Cardiac fibroblast (primary cell): ENCODE data around the gene C2CD2.

Source experiments
- DNase-seq, 2 donors: peaks; one replicate each; pipeline versions ENCODE4 v3.0.0 to v3.0.0-alpha.2; 2010; ENCODE audit warnings: low read depth in 2 of 2
- H3K4me3 ChIP-seq, 2 donors: replicated peaks in 1 of 2; 1 replicate in 1 of 2; 2 replicates in 1 of 2; pipeline ENCODE4 v1.5.1; 2011; ENCODE audit warnings: low read depth in 2 of 2, low read length in 2 of 2, mild to moderate bottlenecking in 2 of 2, moderate library complexity in 1 of 2
- TF ChIP-seq, protein P1 (sequence below): IDR thresholded peaks from one replicate; pipeline ENCODE4 v1.5.1; 2011; ENCODE audit warnings: low read depth, mild to moderate bottlenecking, low read length, inconsistent platforms

Gene C2CD2

GRCh38 chr21:41878831-41879189 is 75.0 kb downstream of the C2CD2 start:
- TF ChIP-seq, protein P1, sequence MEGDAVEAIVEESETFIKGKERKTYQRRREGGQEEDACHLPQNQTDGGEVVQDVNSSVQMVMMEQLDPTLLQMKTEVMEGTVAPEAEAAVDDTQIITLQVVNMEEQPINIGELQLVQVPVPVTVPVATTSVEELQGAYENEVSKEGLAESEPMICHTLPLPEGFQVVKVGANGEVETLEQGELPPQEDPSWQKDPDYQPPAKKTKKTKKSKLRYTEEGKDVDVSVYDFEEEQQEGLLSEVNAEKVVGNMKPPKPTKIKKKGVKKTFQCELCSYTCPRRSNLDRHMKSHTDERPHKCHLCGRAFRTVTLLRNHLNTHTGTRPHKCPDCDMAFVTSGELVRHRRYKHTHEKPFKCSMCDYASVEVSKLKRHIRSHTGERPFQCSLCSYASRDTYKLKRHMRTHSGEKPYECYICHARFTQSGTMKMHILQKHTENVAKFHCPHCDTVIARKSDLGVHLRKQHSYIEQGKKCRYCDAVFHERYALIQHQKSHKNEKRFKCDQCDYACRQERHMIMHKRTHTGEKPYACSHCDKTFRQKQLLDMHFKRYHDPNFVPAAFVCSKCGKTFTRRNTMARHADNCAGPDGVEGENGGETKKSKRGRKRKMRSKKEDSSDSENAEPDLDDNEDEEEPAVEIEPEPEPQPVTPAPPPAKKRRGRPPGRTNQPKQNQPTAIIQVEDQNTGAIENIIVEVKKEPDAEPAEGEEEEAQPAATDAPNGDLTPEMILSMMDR = no peak
- DNase-seq = peak; percentile 84 to 90
- H3K4me3 ChIP-seq = peak overlapping the region; percentile 83 to 84

GRCh38 chr21:41877901-41878830 is 75.7 kb downstream of the C2CD2 start:
- H3K4me3 ChIP-seq = peak overlapping the region; percentile 83 to 84
- peak; percentile 65 to 76 for DNase-seq
- TF ChIP-seq, protein P1 = no peak

DNA sequence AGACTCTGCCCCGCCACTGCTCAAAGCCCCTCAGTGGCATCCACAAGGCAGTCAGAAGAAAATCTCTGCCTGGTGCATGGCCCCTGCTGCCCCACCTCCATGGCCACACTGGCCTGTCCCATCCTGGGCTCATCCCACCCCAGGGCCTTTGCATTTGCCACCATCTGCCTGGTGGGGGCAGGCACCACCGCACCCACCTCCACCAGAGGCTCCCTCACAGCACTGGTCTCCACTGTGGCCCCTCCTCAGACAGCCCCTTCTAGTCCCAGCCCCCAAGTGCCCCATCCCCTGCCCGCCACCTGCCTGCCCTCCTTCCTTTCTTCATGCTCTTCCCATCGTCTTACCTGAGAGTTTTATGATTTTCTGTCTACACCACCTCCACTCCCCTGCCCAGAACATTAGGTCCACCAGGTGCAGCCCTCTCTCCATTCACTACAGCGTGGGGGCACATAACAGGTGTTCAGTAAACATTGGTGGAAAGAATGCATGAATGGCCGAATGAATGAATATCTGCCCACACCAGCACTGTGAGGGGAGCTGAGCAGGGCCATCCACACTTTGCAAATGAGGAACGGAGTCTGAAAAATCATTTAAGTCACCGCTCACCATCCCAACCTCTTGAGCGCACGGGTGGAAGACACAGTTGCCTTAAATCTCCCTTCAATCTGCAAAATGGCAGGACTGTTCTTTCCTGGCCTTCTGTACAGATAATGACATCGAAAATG is 76.7 kb downstream of the C2CD2 start:
- TF ChIP-seq, protein P1 = no peak
- H3K4me3 ChIP-seq = no peak overlapping the region
- no peak for DNase-seq

DNA sequence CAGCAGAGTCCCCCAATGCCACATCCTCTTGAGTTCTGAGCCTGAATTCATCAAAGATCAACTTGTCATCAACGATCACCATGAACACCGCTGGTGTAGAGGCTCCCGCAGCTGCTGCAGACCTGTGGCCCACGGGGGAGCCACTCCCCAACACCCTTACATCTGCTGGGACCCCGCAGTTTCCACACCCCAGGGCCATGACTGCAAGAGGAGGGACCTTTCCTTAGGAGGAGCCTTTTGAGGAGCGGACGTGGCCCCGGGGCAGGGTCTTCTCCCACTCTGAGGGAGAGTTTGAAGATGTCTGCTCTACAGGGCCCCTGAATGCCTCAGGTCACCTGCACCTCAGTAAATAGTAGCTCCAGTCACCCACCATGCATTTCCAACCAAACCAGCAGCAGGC is 77.4 kb downstream of the C2CD2 start:
- TF ChIP-seq, protein P1 = no peak
- no peak overlapping the region for H3K4me3 ChIP-seq
- DNase-seq = no peak

- TF ChIP-seq, protein P1 = no peak
- DNase-seq = no peak
These were observed 78.7 kb downstream of the C2CD2 start for GRCh38 chr21:41875086-41875485.

GRCh38 chr21:41874611-41875010 is 79.2 kb downstream of the C2CD2 start:
- no peak for DNase-seq
- no peak overlapping the region for H3K4me3 ChIP-seq
- TF ChIP-seq, protein P1 = no peak

More at GRCh38 chr21:41875086-41875485, 78.7 kb downstream of the C2CD2 start:
- H3K4me3 ChIP-seq = no peak overlapping the region
